HEK293T (cell line): ENCODE data around the gene PPRC1.

Experiments
- FOXM1 ChIP-seq: fragments of 450-650 bp; IDR thresholded peaks from 2 replicates; pipeline ENCODE4 v1.6.1; 2017; ENCODE audit warnings: mild to moderate bottlenecking, borderline replicate concordance
- HDGF ChIP-seq: fragments of 450-650 bp; IDR thresholded peaks from 2 replicates; pipeline ENCODE4 v1.6.1; 2017; ENCODE audit warnings: antibody characterized with exemption, borderline replicate concordance
- LEF1 ChIP-seq: fragments of 450-650 bp; IDR thresholded peaks from 2 replicates; pipeline ENCODE4 v1.6.1; 2017; ENCODE audit warnings: mild to moderate bottlenecking, borderline replicate concordance
- SUZ12 ChIP-seq: fragments of 450-650 bp; IDR thresholded peaks from 2 replicates; pipeline ENCODE4 v1.6.1; 2016; ENCODE audit warnings: mild to moderate bottlenecking
- TARDBP ChIP-seq: fragments of 450-650 bp; IDR thresholded peaks from 2 replicates; pipeline ENCODE4 v1.6.1; 2016
- ZNF384 ChIP-seq: fragments of 450-650 bp; IDR thresholded peaks from 2 replicates; pipeline ENCODE4 v1.6.1; 2016

DNA sequence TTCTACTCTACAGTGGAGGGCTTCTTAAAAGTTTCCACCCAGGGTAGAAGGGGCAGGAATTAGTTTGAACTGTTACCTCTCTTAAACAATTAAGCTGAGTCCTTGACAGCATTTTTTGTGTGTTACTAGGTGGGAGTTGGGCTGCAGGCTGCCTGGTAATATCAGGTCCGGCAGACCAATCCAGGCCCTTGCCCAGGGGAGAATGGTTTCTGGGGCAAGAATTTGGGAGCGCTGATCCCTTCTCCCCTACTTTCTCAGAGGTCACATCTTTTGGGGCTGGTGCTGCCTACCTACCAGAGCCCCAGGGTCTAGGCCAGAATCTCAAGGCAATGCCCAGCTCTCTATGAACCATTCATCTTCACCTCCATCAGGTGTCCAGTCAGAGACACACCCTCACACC, 1.6 kb downstream of the PPRC1 start:
- TF ChIP-seq SUZ12 (no peak), ZNF384 (no peak), TARDBP (no peak), FOXM1 (no peak), HDGF (no peak), LEF1 (no peak)
